Measurements from ENCODE around the gene NXPH1.

DNA sequence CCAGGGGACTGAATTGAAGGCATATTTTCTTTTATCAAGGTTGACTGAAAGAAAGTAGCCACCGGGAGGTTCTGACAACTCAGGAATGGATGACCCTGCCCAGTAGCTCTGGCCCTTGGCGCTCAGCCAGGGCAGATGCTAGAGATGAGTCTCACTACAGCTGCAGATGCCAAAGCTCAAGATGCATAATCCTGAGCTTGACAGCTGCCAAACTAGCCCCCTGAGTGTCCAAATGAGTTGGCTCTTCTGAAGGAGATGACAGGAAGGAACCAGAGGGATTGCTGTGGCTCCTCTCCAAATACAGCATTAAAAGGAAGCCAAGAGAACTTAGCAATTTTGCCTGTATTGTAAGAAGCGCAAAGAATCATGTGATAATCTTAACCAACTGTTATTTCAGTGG is 78.4 kb downstream of the NXPH1 start:
- TF ChIP-seq POLR2A (IDR thresholded peaks at IDR 0.05) (no peak), CTCF (IDR thresholded peaks at IDR 0.05) (no peak)

Measured in testis (tissue), 2 donors.